Dedifferentiated amniotic fluid mesenchymal stem cell (primary cell): Measurements from ENCODE around the gene TNNI2.
"Not testable (repeated sequence)": the region's sequence is repeated elsewhere in the genome, so short reads cannot be mapped to it uniquely, and the experiment has no call there.

ENCODE experiments used
- DNase-seq: peaks from one replicate; pipeline ENCODE4 v3.0.0-alpha.2; 2016; ENCODE audit errors: extremely low spot score

Gene TNNI2

DNA sequence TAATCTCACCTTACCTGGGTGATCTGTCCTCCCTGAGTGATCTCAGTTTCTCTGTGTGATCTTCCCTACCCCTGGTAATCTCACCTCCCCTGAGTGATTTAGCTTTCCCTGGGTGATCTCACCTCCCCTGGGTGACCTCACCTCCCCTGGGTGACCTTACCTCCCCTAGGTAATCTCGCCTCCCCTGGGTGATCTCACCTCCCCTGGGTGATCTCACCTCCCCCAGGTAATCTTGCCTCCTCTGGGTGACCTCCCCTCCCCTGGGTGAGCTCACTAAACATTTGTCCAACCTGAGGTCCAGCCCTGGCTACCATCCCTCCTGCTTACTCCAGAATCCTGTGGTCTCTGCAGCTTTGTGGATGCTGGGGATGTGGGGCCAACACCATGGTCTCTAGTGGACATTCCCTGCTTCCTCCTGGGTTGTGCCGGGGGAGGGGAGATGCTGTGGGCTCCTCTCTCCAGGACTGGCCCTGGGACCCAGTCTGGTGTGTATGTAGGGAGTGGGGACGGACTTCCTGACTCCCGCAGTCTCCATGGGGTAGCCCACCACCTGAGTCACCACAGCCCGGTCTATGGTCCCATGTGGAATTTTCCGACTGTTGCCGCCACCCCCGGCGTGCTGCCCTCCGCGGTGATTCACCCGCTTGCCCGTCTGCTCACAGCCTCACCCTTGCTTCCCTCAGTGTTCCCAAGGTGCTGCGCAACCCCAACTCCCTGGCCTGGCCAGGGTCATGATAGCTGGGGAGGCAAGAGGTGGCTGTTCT, 24.0 kb downstream of the TNNI2 start:
- no peak for DNase-seq

DNA sequence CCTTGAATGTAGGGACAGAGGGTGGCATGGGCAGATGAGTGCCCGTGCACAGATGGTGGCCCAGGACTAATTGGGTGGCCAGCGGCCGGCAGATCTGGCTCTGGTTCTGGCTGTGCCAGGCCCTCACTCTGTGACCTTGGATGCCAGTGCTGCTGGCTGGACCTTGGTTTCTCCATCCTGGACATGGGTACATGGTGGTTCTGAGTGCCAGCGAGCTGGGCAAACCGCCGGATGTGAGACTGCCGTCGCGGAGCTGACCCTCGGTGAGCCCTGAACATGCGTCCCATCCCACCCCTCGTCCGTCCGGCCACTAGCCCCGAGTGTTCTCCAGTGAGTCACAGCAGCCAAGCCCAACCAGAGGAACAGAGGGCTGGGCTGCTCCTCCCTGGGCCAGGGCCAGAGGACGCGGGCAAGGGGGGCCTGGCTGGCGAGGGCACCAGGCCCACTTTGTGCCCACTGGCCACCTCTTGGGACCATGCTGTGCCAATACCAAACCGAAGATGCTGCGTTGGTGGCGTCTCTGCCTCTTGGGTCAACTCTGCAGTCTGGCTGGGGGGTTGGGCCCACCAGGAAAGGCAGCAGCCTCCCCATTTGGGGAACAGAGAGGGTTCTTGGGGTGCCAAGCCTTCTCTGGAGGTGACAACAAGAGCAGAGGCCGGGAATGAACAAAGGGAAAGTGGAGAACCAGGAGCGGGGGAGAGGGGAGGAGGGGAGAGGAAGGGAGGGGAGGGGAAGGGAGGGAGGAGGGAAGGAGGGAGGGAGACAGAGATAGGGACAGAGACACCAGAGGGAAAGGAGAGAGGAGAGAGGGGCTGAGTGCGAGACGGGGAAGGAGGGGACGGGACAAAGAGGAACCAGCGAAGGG, 24.8 kb downstream of the TNNI2 start:
- peak; percentile 73 for DNase-seq

DNA sequence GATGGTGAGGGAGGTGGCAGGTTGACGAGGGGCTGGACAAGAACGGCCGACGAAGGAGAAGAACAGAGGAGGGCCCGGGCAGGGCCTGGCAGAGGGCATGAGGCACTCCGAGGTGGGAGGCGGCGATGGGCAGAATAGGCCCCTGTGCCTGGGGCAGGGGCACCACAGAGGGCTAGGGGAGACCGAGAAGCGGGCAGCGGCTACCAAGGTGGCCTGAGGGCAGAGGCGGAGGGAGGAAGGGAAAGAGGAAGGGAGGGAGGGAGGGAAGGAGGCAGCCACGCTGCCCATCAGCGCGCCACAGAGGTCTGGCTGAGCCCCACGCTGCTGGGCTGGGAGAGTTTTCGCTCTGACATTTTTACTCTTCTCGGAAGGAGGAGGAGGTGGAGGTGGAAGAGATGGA, 25.4 kb downstream of the TNNI2 start:
- no peak for DNase-seq

DNA sequence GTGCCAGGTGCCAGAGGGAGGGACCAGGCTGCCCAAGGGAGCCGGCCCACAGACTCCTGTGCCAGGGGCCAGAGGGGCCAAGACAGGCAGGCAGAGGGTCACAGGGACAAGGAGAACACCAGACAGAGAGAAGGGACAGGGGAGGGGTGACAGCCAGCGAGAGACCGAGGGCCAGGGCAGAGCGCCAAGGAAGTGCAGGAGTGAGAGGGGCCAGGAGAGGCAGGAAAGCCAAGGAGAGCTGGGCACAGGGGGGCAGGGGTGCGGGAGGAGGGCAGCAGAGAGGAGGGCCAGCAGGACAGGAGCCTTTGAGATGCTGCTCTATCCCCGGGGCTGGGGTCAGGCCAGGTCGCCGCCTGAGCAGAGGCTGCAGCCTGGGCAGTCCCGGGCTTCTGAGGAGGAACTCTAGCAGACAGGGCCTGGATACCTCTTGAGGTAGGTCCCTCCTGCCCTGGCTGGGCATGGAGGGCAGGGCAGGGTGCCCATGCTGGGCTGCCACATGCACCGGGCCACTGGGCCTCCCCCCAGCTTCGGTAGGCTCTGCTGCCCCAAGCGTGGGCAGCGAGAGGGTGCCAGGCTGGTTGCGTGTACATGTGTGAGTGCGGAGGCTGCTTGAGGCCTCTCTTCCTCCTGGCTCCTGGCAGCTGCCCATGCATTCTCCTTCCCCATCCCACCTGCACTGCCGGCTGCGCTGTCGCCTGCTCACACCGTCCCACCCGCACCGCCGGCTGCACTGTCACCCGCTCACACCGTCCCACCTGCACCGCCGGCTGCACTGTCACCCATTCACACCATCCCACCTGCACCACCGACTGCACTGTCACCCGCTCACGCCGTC, 26.3 kb downstream of the TNNI2 start:
- no peak for DNase-seq

DNA sequence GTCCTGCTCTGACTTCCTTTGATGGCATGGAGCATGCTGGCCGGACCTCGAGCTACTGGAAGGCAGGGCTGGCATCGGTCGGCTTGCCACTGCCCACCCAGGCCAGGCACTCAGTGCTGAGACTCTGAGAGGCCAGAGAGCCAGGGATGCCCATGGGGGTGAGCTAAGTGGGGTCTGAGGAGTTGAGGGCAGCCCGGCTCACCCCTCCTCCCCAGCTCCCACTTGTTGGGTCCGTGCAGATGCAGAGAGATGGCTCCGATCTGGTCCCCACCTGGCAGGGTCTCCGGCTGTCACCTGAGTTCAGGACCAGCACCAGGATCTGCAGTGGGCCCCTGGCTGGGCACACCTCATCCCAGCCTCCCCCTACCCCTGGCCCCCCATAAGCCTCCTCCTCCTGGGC, 27.4 kb downstream of the TNNI2 start:
- no peak for DNase-seq

DNA sequence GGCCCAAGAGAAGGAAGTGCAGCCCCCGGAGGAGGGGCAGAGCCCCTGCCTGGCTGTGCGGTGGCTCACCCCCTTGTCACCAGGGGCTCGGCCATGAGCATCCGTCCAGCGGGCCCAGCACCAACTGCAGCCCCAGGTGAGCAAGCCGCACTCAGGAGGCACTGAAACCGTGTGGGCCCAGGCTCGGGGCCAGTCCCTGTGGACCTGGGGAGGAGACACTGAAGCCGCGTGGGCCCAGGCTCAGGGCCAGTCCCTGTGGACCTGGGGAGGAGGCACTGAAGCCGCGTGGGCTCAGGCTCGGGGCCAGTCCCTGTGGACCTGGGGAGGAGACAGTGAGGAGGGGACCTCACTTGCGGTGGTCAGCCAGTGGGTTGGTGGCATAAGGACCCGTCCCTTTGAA, 28.0 kb downstream of the TNNI2 start:
- DNase-seq: no peak

DNA sequence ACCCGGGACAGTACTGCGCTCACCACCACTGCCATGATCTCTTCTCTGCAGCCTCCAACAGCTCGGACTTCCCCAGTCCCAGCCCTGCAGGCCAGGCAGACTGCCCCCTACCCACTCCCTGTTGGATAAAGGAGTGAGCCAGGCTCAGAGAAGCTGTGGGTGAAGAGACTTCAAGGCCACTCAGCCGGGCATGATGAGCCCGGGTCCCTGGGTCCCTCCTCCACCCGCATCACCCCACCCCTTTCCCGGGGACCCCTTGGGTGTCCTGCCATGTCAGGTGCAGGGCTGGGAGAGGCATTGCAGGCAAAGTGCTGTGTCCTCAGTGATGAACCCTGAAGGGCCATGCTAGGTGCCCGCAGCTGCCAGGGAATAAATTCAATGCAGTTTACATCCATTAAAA, 28.6 kb downstream of the TNNI2 start:
- DNase-seq: no peak

DNA sequence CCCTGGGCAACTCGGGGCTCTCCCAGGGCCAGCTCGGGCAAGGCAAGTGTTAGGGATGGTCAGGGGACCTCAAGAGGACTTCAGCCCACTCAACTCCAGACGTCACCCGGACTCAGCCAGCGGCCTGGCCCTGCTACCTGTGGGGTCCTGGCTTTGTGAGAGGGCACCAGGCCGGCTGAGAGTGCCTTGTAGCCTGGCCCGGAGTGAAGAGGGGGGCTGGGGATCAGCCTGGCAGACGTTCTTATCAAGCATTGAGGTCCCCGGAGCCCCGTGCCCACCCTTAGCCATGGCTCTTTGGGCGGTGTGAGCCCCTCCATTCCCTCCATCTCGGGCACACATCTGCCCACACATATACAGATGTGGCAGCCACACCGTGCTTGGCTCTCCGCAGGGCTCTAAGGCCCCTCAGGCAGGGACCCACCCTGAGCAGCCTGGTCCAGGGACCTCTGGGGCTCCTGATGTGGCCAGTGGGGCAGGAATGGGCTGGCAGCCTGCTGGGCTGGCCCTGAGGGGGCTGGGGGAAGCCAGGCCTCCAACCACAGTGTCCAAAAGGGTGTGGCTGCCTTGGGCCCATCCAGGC, 29.4 kb downstream of the TNNI2 start:
- no peak for DNase-seq

DNA sequence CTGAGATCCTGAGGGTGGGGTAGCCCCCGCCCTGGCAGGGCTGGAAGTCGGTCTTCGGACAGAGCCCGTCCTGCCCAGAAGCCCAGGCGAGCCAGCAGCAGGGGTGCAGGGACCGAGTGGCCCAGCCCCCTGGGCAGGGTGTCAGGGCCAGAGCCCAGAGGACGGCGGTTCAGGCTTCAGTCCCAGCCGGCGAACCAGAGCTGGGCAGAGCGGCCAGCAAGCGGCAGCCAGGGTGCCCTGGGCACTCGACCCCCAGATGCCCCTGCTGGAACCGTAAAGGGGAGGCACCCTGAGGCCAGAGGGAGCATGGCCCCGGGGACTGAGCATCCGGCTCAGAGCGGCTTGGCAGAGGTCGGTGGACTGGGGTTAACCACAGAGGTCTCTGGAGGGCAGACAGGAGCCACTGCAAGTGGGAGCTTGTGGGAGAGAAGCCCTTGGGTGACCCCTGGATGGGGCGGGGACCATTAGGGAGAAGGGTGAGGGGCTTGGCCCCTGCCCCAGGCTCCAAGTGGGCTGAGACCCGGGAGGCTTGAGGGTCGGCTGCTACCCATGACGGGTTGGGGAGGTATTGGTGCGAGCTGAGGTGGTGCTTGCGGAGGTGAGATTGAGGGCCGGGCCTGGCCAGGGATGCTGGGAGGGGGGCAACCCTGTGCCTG, 30.0 kb downstream of the TNNI2 start:
- DNase-seq: no peak

DNA sequence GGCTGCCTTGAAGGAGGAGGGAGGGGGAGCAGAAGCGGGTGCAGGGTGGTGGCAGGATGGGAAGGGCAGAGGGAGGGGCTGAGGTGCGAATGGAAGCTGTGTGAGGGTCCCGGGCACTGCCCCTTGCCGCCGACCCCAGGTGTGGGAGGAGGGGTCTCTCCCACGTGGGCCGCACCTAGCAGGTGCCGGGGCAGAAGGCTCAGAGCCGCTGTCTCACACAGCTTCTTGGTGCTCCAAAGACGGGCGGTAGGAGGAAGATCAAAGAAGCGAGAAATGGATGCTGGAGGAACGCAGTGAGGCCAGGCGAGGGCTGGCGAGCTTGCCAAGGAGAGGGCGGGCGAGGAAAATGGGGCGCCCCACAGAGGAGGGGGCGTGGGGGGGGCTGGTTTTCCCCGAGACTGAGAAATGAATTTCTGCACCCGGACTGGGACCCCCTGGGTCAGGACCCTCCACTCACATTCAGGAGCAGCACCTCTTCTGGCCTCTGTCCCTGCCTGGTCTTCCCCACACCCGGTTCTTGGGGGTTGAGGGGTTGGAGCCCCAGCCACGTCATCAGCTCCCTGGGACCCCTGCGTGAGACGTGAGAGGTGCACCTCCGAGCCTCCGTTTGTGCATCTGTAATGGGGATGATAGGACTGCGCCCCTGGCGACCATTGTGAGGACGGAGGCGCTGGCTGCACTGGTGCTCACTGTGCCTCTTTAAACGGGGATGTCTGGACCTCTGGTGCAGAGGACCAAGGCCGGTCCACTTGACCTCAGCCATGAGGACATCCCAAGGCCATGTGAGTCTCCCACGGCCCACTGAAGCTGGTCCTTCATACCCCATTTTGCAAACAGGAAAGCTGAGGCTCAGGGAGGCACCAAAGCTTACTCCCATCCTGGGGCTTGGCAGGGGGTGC, 30.9 kb downstream of the TNNI2 start:
- DNase-seq: no peak

DNA sequence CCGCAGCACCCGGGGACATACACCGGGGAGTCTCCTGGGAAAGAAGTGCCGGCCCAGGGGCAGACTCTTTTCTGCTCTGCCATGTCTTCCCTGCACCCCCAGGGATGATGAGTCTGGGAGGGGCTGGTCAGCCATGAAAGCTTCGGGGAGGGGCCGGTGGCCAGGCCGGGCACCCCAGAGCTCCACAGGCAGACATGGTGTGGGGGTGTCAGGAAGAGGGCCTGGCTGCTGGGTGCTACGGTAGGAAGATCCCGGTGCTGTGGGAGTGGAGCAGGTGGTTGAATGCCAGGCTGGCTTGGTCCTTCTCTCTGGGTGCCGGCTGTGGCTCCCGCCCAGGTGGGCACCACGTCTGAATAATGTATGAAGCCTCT, 31.5 kb downstream of the TNNI2 start:
- no peak for DNase-seq

DNA sequence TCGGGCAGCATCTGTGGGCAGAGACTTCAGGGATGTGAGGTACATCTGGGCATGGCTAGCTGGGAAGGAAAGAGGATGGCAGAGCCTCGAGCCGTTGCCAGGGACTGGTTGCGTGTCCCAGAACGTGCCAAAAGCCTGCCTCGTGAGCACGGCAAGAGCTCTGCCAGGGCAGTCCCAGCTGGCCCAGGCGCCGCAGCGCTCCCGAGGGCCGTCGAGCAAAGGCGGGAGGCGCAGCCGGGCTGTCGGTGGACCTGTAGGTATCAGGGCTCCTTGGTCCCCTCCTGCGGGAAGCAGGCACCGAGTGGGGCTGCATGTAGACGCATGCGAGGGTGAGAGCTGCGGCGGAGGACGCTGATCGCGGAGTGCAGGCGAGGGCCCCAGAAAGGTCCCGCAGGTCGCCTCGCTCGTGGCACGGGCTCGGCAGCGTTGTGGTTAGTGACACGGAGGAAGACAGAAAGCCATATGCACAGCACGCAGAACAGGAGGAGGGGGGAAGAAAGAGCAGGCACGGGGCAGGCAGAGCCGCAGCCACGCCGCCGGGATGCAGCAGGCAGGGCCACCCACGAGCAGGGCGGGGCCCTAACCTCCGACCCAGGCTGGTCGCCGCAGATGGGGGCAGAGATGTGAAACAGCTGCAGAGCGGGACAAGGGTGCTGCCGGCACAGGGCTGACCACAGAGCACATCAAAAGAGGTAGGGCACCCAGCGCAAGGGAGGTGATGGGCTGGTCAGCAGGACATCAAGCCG, 32.1 kb downstream of the TNNI2 start:
- no peak for DNase-seq

DNA sequence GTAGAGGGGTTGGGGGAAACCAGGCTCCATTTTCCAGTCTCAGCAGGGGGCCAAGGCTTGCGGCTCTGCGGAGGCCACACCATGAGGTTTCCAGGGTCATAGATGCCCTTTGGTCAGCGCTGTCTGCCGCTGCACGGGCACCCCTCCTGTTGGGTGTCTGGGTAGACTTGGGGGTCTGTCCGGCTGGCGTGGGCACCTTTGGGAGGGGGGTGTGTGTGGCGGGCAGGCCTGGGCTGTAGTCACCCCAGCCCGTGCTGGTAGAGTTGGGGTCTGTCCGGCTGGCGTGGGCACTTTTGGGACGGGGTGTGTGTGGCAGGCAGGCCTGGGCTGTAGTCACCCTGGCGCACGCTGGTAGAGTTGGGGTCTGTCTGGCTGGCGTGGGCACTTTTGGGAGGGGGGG, 32.8 kb downstream of the TNNI2 start:
- no peak for DNase-seq

DNA sequence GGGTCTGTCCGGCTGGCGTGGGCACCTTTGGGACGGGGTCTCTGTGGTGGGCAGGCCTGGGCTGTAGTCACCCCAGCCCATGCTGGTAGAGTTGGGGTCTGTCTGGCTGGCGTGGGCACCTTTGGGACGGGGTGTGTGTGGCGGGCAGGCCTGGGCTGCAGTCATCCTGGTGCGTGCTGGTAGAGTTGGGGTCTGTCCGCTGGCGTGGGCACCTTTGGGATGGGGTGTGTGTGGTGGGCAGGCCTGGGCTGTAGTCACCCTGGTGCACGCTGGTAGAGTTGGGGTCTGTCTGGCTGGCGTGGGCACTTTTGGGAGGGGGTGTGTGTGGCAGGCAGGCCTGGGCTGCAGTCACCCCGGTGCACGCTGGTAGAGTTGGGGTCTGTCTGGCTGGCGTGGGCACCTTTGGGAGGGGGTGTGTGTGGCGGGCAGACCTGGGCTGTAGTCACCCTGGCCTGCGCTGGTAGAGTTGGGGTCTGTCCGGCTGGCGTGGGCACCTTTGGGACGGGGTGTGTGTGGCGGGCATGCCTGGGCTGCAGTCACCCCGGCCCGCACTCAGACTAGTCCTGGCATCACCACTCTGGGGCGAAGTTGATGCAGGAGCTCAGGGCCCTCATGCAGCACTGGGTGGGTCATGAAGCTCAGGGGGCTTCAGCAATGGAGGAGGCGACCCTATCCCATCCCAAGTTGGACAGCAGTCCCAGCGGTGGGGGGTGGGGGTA, 33.6 kb downstream of the TNNI2 start:
- DNase-seq: no peak

DNA sequence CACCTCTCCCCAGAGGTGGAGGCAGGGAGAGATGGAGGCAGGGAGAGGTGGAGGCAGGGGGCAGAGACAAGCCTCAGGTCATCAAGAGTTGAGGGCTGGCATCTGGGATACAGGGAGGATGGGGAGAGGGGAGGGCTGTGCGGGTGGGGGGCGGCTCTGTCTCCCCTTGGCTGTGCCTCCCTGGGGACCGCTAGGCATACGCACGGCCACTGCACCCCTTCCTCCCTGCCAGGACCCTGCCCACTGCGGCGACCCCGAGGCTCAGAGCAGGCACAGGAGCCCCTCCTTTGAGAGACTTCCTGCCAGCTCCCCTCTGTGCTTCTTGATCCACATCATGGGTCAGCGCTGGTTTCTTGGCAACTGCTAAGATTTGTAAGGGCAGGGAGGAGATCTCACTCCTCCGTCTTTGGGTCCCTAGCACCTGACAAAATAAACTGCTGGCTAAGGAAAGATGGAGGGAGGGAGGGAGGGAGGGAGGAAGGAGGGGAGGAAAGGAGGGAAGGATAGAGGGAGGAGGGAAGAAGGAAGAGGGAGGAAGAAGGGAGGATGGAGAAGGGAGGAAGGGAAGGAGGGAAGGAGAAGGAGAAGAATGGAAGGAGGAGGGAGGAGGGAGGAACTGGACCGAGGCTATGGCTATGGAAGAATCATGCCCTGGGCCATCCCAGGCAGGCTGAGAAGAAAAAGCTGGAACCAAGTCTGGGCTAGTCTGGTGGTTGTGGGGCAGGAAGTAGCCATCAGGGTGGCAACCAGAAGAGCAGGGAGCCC, 34.4 kb downstream of the TNNI2 start:
- no peak for DNase-seq

DNA sequence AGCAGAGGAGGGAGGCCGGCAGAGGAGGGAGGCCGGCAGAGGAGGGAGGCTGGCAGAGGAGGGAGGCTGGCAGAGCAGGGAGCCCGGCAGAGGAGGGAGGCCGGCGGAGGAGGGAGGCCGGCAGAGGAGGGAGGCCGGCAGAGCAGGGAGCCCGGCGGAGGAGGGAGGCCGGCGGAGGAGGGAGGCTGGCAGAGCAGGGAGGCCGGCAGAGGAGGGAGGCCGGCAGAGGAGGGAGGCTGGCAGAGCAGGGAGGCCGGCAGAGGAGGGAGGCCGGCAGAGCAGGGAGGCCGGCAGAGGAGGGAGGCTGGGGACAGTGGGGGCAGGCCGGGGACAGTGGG, 35.0 kb downstream of the TNNI2 start:
- not testable (repeated sequence) for DNase-seq

DNA sequence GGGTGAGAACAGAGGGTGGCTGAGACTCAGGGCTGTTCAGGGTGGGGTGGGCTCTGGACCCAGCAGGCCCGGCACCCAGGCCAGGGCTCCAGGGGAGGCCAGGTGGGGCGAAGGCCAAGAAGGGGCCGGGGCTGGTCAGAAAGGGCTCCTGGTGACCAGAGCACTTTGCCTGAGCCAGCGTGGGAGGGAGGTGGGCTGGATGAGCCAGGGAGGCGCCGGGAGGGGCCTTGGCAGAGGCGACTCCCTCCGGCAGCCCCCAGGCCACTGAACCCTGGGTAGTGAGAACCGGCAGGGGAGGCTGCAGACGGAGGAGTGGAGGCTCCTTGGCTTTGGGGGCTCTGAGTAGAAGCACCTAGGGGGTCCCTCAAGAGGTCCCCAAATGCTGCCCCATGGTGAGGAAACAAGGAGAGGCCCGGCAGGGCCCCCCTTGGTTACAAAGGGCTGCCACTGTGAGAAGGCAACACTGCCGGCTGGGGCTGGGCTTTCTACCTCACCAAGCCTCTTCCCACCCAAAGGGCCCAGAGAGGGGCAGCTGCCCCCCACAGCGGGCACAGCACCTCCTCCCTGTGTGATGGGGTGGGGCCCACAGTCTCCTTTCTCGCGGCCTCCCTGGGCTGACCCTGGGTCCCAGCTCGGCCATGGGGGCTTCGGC, 35.8 kb downstream of the TNNI2 start:
- DNase-seq: not testable (repeated sequence)
